Calu3 (cell line): ENCODE data around the gene SLC5A8. TPM values are rescaled to one million over a fixed set of nuclear protein-coding genes. Genes with fewer than 3 reads are reported as not detected.

Experiments
- BruUV-seq: library from RNA; stranded (reverse); fragments of 400-500 nt; replicated peaks from 2 replicates; lab custom pipeline; 2021; lab: Mats Ljungman, UMichigan
- CTCF ChIA-PET: fragments of 300-600 bp; sonication (Branson Sonifier 250); formaldehyde crosslinking; loops from one replicate; lab custom pipeline; 2022; ENCODE audit warnings: antibody characterized with exemption; lab: Charles Lee
- DNase-seq: peaks from one replicate; pipeline ENCODE4 v3.0.0; 2022
- H3K27ac Mint-ChIP-seq: one replicate; pipeline ENCODE4 v1.8.0; 2022; ENCODE audit warnings: mixed read lengths; ENCODE audit not compliant: unreplicated experiment
- H3K27me3 Mint-ChIP-seq: one replicate; pipeline ENCODE4 v1.8.0; 2022; ENCODE audit warnings: mixed read lengths; ENCODE audit not compliant: unreplicated experiment
- H3K36me3 Mint-ChIP-seq: one replicate; pipeline ENCODE4 v1.8.0; 2022; ENCODE audit warnings: mild to moderate bottlenecking, moderate library complexity, mixed read lengths; ENCODE audit not compliant: insufficient read depth, unreplicated experiment
- H3K4me1 Mint-ChIP-seq: one replicate; pipeline ENCODE4 v1.8.0; 2022; ENCODE audit warnings: mild to moderate bottlenecking, low read depth, mixed read lengths; ENCODE audit not compliant: unreplicated experiment
- H3K4me3 Mint-ChIP-seq: one replicate; pipeline ENCODE4 v1.8.0; 2022; ENCODE audit warnings: mild to moderate bottlenecking, low read depth, moderate library complexity, mixed read lengths; ENCODE audit not compliant: unreplicated experiment
- H3K9me3 Mint-ChIP-seq: one replicate; pipeline ENCODE4 v1.8.0; 2022; ENCODE audit warnings: low read depth, mixed read lengths; ENCODE audit not compliant: unreplicated experiment
- CTCF ChIP-seq: fragments of 200-600 bp; IDR thresholded peaks from one replicate; pipeline ENCODE4 v1.8.0; 2022; ENCODE audit warnings: antibody characterized with exemption; ENCODE audit not compliant: unreplicated experiment
- intact Hi-C: fragments of 100-400 bp; cut with micrococcal nuclease; formaldehyde crosslinking; loops from one replicate; pipeline ENCODE4 v1.10.0; 2022; ENCODE audit not compliant: unreplicated experiment
- total RNA-seq: library from RNA; stranded (reverse); gene quantifications from 2 replicates; pipeline ENCODE4 v1.2.3, GENCODE V29; 2022

SLC5A8 gene
- total RNA-seq, 1 experiment from 2014 or later, result 0.12 TPM

GRCh38 chr12:101243616-101244015 is 33.6 kb upstream of the SLC5A8 start:
- no peaks in the 10 kb centered on the region for H3K27me3 Mint-ChIP-seq
- intact Hi-C loops, result no loop called here

GRCh38 chr12:101243074-101243473 is 33.0 kb upstream of the SLC5A8 start:
- TF ChIP-seq CTCF, result no peak
- H3K36me3 Mint-ChIP-seq, result no peaks in the 10 kb centered on the region

More at GRCh38 chr12:101243616-101244015, 33.6 kb upstream of the SLC5A8 start:
- no peak overlapping the region for H3K27ac Mint-ChIP-seq
- H3K36me3 Mint-ChIP-seq, result no peaks in the 10 kb centered on the region
- CTCF ChIA-PET, result interaction anchor here (1.0 to 1.5 kb wide), 2 partner anchors 10 to 23 kb away, joined by 3 to 4 read pairs; no protein-coding TSS in a partner anchor
- H3K4me1 Mint-ChIP-seq, result no peaks in the 10 kb centered on the region
- BruUV-seq, result no TSS peak
- no peak overlapping the region for H3K4me3 Mint-ChIP-seq
- TF ChIP-seq CTCF, result no peak
- no peak for DNase-seq
- no peaks in the 10 kb centered on the region for H3K9me3 Mint-ChIP-seq

GRCh38 chr12:101238800-101239329 is 28.8 kb upstream of the SLC5A8 start:
- no peaks in the 10 kb centered on the region for H3K4me1 Mint-ChIP-seq
- no peak for TF ChIP-seq CTCF
- CTCF ChIA-PET, result no interaction called here
- BruUV-seq, result no TSS peak
- no peak for DNase-seq
- H3K9me3 Mint-ChIP-seq, result no peaks in the 10 kb centered on the region
- intact Hi-C loops, result no loop called here
- H3K36me3 Mint-ChIP-seq, result no peaks in the 10 kb centered on the region
- H3K27ac Mint-ChIP-seq, result no peak overlapping the region
- H3K4me3 Mint-ChIP-seq, result no peak overlapping the region
- no peaks in the 10 kb centered on the region for H3K27me3 Mint-ChIP-seq

More at GRCh38 chr12:101243074-101243473, 33.0 kb upstream of the SLC5A8 start:
- Mint-ChIP-seq H3K4me1 (no peaks in the 10 kb centered on the region), H3K27ac (no peak overlapping the region), H3K4me3 (no peak overlapping the region), H3K9me3 (no peaks in the 10 kb centered on the region), H3K27me3 (no peaks in the 10 kb centered on the region)
- no TSS peak for BruUV-seq
- DNase-seq, result no peak
- intact Hi-C loops, result no loop called here
- CTCF ChIA-PET, result interaction anchor here (0.5 to 1.0 kb wide), 2 partner anchors 24 to 36 kb away, joined by 3 to 4 read pairs; no protein-coding TSS in a partner anchor

GRCh38 chr12:101238306-101238705 is 28.3 kb upstream of the SLC5A8 start:
- Mint-ChIP-seq H3K4me3 (no peak overlapping the region), H3K36me3 (no peaks in the 10 kb centered on the region), H3K4me1 (no peaks in the 10 kb centered on the region), H3K27me3 (no peaks in the 10 kb centered on the region), H3K9me3 (no peaks in the 10 kb centered on the region), H3K27ac (no peak overlapping the region)
- DNase-seq, result no peak
- intact Hi-C loops, result no loop called here
- no peak for TF ChIP-seq CTCF
- no TSS peak for BruUV-seq
- CTCF ChIA-PET, result no interaction called here
